B cell (primary cell): ENCODE results near the gene SLC3A2. TPM values are rescaled to one million over a fixed set of nuclear protein-coding genes. Genes with fewer than 3 reads are reported as not detected.

Experiments
- ATAC-seq: fragments of 200-7000 bp; cut with Tn5 transposase; one replicate; pipeline ENCODE4 v1.10.0; 2021; ENCODE audit warnings: low read depth, mild to moderate bottlenecking, moderate number of reproducible peaks, moderate library complexity
- CTCF ChIA-PET: fragments of 350-600 bp; sonication (Branson Sonifier 250); formaldehyde crosslinking; loops from one replicate; lab custom pipeline; 2021; ENCODE audit warnings: antibody characterized with exemption, inconsistent platforms; lab: Charles Lee
- POLR2A ChIA-PET: fragments of 350-600 bp; sonication (Branson Sonifier 250); formaldehyde crosslinking; loops from one replicate; lab custom pipeline; 2021; ENCODE audit warnings: antibody characterized with exemption; lab: Charles Lee
- DNase-seq: peaks from one replicate; pipeline ENCODE4 v3.0.0; 2013
- H2AFZ ChIP-seq: 2 replicates; pipeline ENCODE4 v1.6.1; 2012; ENCODE audit warnings: mild to moderate bottlenecking, low read depth, low read length; ENCODE audit not compliant: insufficient read depth, poor library complexity, severe bottlenecking
- H3K27ac ChIP-seq, 2 donors: 1 replicate in 1 of 2; 2 replicates in 1 of 2; pipeline ENCODE4 v1.5.1; 2012 to 2013; ENCODE audit warnings: low read length in 2 of 2, mild to moderate bottlenecking in 2 of 2, moderate library complexity in 1 of 2
- H3K27me3 ChIP-seq, 4 experiments: fragments of 200-600 bp in 1 of 4; sonication (generic) in 1 of 4; replicated peaks in 1 of 4; 1 replicate in 2 of 4; 2 replicates in 2 of 4; pipeline versions ENCODE4 v1.6.1 to v1.7.0; 2013 to 2016; ENCODE audit warnings: low read length in 3 of 4, mild to moderate bottlenecking in 2 of 4, mixed read lengths in 1 of 4, moderate library complexity in 1 of 4; ENCODE audit not compliant: insufficient read depth in 4 of 4, control insufficient read depth in 3 of 4; ENCODE audit errors: control extremely low read depth in 1 of 4
- H3K36me3 ChIP-seq, 2 experiments: replicated peaks in 1 of 2; 1 replicate in 1 of 2; 2 replicates in 1 of 2; pipeline versions ENCODE4 v1.6.1 to v1.7.1; 2013; ENCODE audit warnings: low read length in 1 of 2; ENCODE audit not compliant: insufficient read depth in 2 of 2, control insufficient read depth in 1 of 2; ENCODE audit errors: control extremely low read depth in 1 of 2, extremely low read depth in 1 of 2
- H3K4me1 ChIP-seq, 2 donors: fragments of 200-600 bp in 1 of 2; sonication (generic) in 1 of 2; 1 replicate in 1 of 2; 2 replicates in 1 of 2; pipeline versions ENCODE4 v1.5.1 to v1.6.1; 2013 to 2017; ENCODE audit warnings: low read length in 2 of 2; ENCODE audit not compliant: control insufficient read depth in 2 of 2, insufficient read depth in 2 of 2
- H3K4me2 ChIP-seq: replicated peaks from 2 replicates; pipeline ENCODE3; 2012; ENCODE audit warnings: mild to moderate bottlenecking, low read depth, low read length; ENCODE audit not compliant: poor library complexity, severe bottlenecking
- H3K4me3 ChIP-seq, 5 experiments: fragments of 200-600 bp in 1 of 5; sonication (generic) in 1 of 5; 1 replicate in 3 of 5; 2 replicates in 2 of 5; pipeline versions ENCODE4 v1.5.1 to v1.7.0; 2011 to 2016; ENCODE audit warnings: low read length in 4 of 5, mild to moderate bottlenecking in 4 of 5, low read depth in 2 of 5, control low read depth in 1 of 5, moderate library complexity in 1 of 5; ENCODE audit not compliant: insufficient read depth in 1 of 5; ENCODE audit errors: control extremely low read depth in 1 of 5, extremely low read depth in 1 of 5
- H3K79me2 ChIP-seq: fragments of 200-600 bp; sonication (generic); one replicate; pipeline ENCODE4 v1.6.0; 2016; ENCODE audit warnings: low read length; ENCODE audit not compliant: control insufficient read depth, insufficient read depth
- H3K9ac ChIP-seq: fragments of 200-600 bp; sonication (generic); 2 replicates; pipeline ENCODE4 v1.6.1; 2017; ENCODE audit warnings: mild to moderate bottlenecking, low read length, moderate library complexity
- H3K9me3 ChIP-seq, 3 donors: one replicate each; pipeline versions ENCODE4 v1.6.1 to v1.7.1; 2013; ENCODE audit warnings: low read length in 2 of 3; ENCODE audit not compliant: control insufficient read depth in 2 of 3, insufficient read depth in 1 of 3; ENCODE audit errors: control extremely low read depth in 1 of 3
- H4K20me1 ChIP-seq: 2 replicates; pipeline ENCODE4 v1.6.0; 2012; ENCODE audit warnings: mild to moderate bottlenecking, low read length; ENCODE audit not compliant: insufficient read depth, control insufficient read depth, poor library complexity, severe bottlenecking
- H3K27ac Mint-ChIP-seq: one replicate; pipeline ENCODE4 v1.8.0; 2021; ENCODE audit warnings: mixed read lengths
- H3K27me3 Mint-ChIP-seq: one replicate; pipeline ENCODE4 v1.8.0; 2021; ENCODE audit warnings: mixed read lengths
- H3K4me1 Mint-ChIP-seq: one replicate; pipeline ENCODE4 v1.8.0; 2021; ENCODE audit warnings: mixed read lengths
- H3K4me3 Mint-ChIP-seq: one replicate; pipeline ENCODE4 v1.8.0; 2021; ENCODE audit warnings: mixed read lengths
- H3K9me3 Mint-ChIP-seq: one replicate; pipeline ENCODE4 v1.8.0; 2022; ENCODE audit warnings: mixed read lengths; ENCODE audit not compliant: insufficient read depth
- CTCF ChIP-seq: fragments of 200-600 bp; IDR thresholded peaks from one replicate; pipeline ENCODE4 v1.8.0; 2022; ENCODE audit warnings: antibody characterized with exemption, mild to moderate bottlenecking
- EZH2 ChIP-seq: IDR thresholded peaks from 2 replicates; pipeline ENCODE4 v1.6.1; 2012; ENCODE audit warnings: borderline replicate concordance, low read depth, mild to moderate bottlenecking, moderate library complexity, low read length; ENCODE audit not compliant: insufficient read depth, poor library complexity, severe bottlenecking
- WGBS: methylation state at CpG from one replicate; pipeline ENCODE4 v1.1.5; 2013; ENCODE audit warnings: missing lambda C conversion rate; ENCODE audit not compliant: insufficient coverage; 5-methylcytosine and 5-hydroxymethylcytosine counted together
- intact Hi-C: fragments of 100-400 bp; cut with micrococcal nuclease; formaldehyde crosslinking; loops from one replicate; pipeline ENCODE4 v1.10.0; 2022
- polyA plus RNA-seq: library from polyadenylated mRNA; depleted of rRNA; stranded (reverse); fragments of >200 nt; gene quantifications from 2 replicates; pipeline ENCODE4 v1.2.3, GENCODE V29; 2012
- total RNA-seq, 2 donors: library from RNA; stranded (reverse); fragments of 120-200 nt in 1 of 2; gene quantifications; 1 replicate in 1 of 2; 2 replicates in 1 of 2; pipeline versions ENCODE4 v1.2.3 to v1.2.4, GENCODE V29; 2013 to 2022

The SLC3A2 gene
- total and polyA plus RNA-seq, 2 donors (not counting 1 experiment from before 2014, with no cell fraction given), result 92.0 to 148 TPM

GRCh38 chr11:62874851-62875250 lies 5.8 kb upstream of the SLC3A2 start:
- H3K27me3 Mint-ChIP-seq, result no peaks in the 10 kb centered on the region
- no peak for DNase-seq
- peaks cover 4% of the 10 kb centered on the region for H3K4me1 Mint-ChIP-seq
- ChIA-PET CTCF (interaction anchor here (1.2 to 1.3 kb wide), 2 partner anchors 11 to 89 kb away, joined by 4 read pairs; no protein-coding TSS in a partner anchor), POLR2A (interaction anchor here (0.7 to 1.5 kb wide), 2 partner anchors 209 to 283 kb away, joined by 3 to 7 read pairs; partner anchors contain the start of genes C11orf98, CSKMT and TUT1)
- Histone ChIP-seq H3K36me3 (peaks cover 0 to 2% of the 10 kb centered on the region in 2 experiments), H3K27me3 (no peaks in the 10 kb centered on the region), H3K4me3 (no peak overlapping the region), H3K9me3 (no peaks in the 10 kb centered on the region), H3K4me1 (peaks cover 3 to 6% of the 10 kb centered on the region in 2 donors), H3K79me2 (peaks cover 7% of the 10 kb centered on the region), H2AFZ (no peak overlapping the region), H3K9ac (no peak overlapping the region), H3K27ac (no peak overlapping the region), H3K4me2 (no peak overlapping the region), H4K20me1 (no peaks in the 10 kb centered on the region)
- WGBS, result 100% methylated on average over 1 of the region's 7 CpGs
- intact Hi-C loops, result no loop called here
- ATAC-seq, result no peak
- TF ChIP-seq EZH2, result no peak
- no peak for TF ChIP-seq CTCF
- no peak overlapping the region for H3K4me3 Mint-ChIP-seq
- H3K27ac Mint-ChIP-seq, result no peak overlapping the region
- H3K9me3 Mint-ChIP-seq, result no peaks in the 10 kb centered on the region

GRCh38 chr11:62875698-62876478 lies 4.8 kb upstream of the SLC3A2 start:
- Histone ChIP-seq H3K27me3 (no peaks in the 10 kb centered on the region), H4K20me1 (no peaks in the 10 kb centered on the region), H3K36me3 (peaks cover 0 to 2% of the 10 kb centered on the region in 2 experiments), H3K4me2 (no peak overlapping the region), H3K9ac (no peak overlapping the region), H3K4me3 (no peak overlapping the region), H3K79me2 (peaks cover 10% of the 10 kb centered on the region), H3K27ac (no peak overlapping the region), H2AFZ (no peak overlapping the region), H3K4me1 (peaks cover 9 to 13% of the 10 kb centered on the region in 2 donors), H3K9me3 (no peaks in the 10 kb centered on the region)
- intact Hi-C loops, result no loop called here
- H3K4me3 Mint-ChIP-seq, result no peak overlapping the region
- ChIA-PET POLR2A (no interaction called here), CTCF (interaction anchor here (0.7 to 1.3 kb wide), 2 partner anchors 90 to 103 kb away, joined by 3 to 4 read pairs; no protein-coding TSS in a partner anchor)
- no peaks in the 10 kb centered on the region for H3K9me3 Mint-ChIP-seq
- H3K27me3 Mint-ChIP-seq, result no peaks in the 10 kb centered on the region
- H3K4me1 Mint-ChIP-seq, result peaks cover 11% of the 10 kb centered on the region
- ATAC-seq, result no peak
- no peak for TF ChIP-seq EZH2
- no peak for TF ChIP-seq CTCF
- H3K27ac Mint-ChIP-seq, result no peak overlapping the region
- no peak for DNase-seq
- WGBS, result 96% methylated on average over 4 of the region's 7 CpGs
